CD4-positive, alpha-beta T cell treated with Interferon gamma for 1 hour (primary cell): ENCODE measurements around the gene STK11IP.

Experiments
- DNase-seq: peaks from one replicate; pipeline ENCODE4 v3.0.0-alpha.2; 2020

Gene STK11IP

GRCh38 chr2:219621935-219622334 is 24.3 kb downstream of the STK11IP start:
- no peak for DNase-seq

- no peak for DNase-seq
Observed at GRCh38 chr2:219622472-219622871, 24.8 kb downstream of the STK11IP start.

- no peak for DNase-seq
Observed at GRCh38 chr2:219624565-219624964, 26.9 kb downstream of the STK11IP start.

- no peak for DNase-seq
Observed at GRCh38 chr2:219625179-219625578, 27.5 kb downstream of the STK11IP start.

- no peak for DNase-seq
Observed at GRCh38 chr2:219626540-219626939, 28.9 kb downstream of the STK11IP start.

- DNase-seq = no peak
Observed at GRCh38 chr2:219627103-219628100, 29.7 kb downstream of the STK11IP start, which contains the start of gene SLC4A3. Gene SLC4A3, plus strand, starts transcription at chr2:219627630. Its CDS starts 363 bp downstream, at chr2:219627993.

GRCh38 chr2:219628235-219628985 is 30.8 kb downstream of the STK11IP start:
- DNase-seq = no peak

- DNase-seq = no peak
Observed at GRCh38 chr2:219628986-219629901, 31.6 kb downstream of the STK11IP start.

GRCh38 chr2:219629976-219630695 is 32.5 kb downstream of the STK11IP start:
- DNase-seq = no peak

GRCh38 chr2:219630770-219631405 is 33.2 kb downstream of the STK11IP start:
- no peak for DNase-seq

GRCh38 chr2:219631406-219631891 is 33.8 kb downstream of the STK11IP start:
- no peak for DNase-seq

GRCh38 chr2:219631904-219632759 is 34.5 kb downstream of the STK11IP start:
- DNase-seq = no peak

GRCh38 chr2:219632760-219633105 is 35.1 kb downstream of the STK11IP start:
- DNase-seq = no peak

GRCh38 chr2:219633276-219634065 is 35.8 kb downstream of the STK11IP start:
- no peak for DNase-seq

- DNase-seq = no peak
Observed at GRCh38 chr2:219634171-219634940, 36.7 kb downstream of the STK11IP start.

GRCh38 chr2:219634951-219635751 is 37.5 kb downstream of the STK11IP start:
- no peak for DNase-seq

GRCh38 chr2:219636144-219636915 is 38.7 kb downstream of the STK11IP start:
- DNase-seq = no peak
